SU-DHL-6 (cell line): ENCODE results near the gene ZNF487.
A peak's percentile ranks its signal among the peaks of the same experiment; 100 is the strongest.
"Not testable (repeated sequence)": the region's sequence is repeated elsewhere in the genome, so short reads cannot be mapped to it uniquely, and the experiment has no call there.

Source experiments
- H2AFZ ChIP-seq: fragments of 200-600 bp; sonication (generic); 2 replicates; pipeline ENCODE4 v1.6.1; 2014; ENCODE audit warnings: low read depth, mild to moderate bottlenecking, moderate library complexity, mixed read lengths, antibody characterized with exemption, low read length; ENCODE audit not compliant: severe bottlenecking
- H3F3A ChIP-seq: fragments of 200-600 bp; shearing (Covaris generic); 2 replicates; pipeline ENCODE4 v1.6.0; 2016; ENCODE audit warnings: antibody characterized with exemption, mild to moderate bottlenecking; ENCODE audit not compliant: insufficient read depth
- H3K27ac ChIP-seq: fragments of 200-600 bp; sonication (generic); 2 replicates; pipeline ENCODE4 v1.5.1; 2016; ENCODE audit warnings: low read depth, mild to moderate bottlenecking, low read length, moderate library complexity, mixed read lengths
- H3K27me3 ChIP-seq: fragments of 200-600 bp; sonication (generic), shearing (Covaris generic); 2 replicates; pipeline ENCODE4 v1.6.0; 2014; ENCODE audit warnings: mild to moderate bottlenecking, low read length
- H3K36me3 ChIP-seq: fragments of 200-600 bp; sonication (generic); 2 replicates; pipeline ENCODE4 v1.6.1; 2014; ENCODE audit warnings: mild to moderate bottlenecking, low read length, mixed read lengths
- H3K4me2 ChIP-seq: fragments of 300-600, 200-600 bp; shearing (Covaris generic), sonication (generic); 2 replicates; pipeline ENCODE4 v1.6.0; 2014; ENCODE audit warnings: low read length, low read depth, mild to moderate bottlenecking; ENCODE audit not compliant: poor library complexity, severe bottlenecking
- H3K4me3 ChIP-seq: fragments of 200-600 bp; sonication (generic); 2 replicates; pipeline ENCODE4 v1.5.1; 2014; ENCODE audit warnings: antibody characterized with exemption, low read length, mild to moderate bottlenecking, mixed read lengths; ENCODE audit not compliant: insufficient read depth, poor library complexity, severe bottlenecking
- H3K79me2 ChIP-seq: fragments of 200-600 bp; sonication (generic); 2 replicates; pipeline ENCODE4 v1.6.1; 2014; ENCODE audit warnings: mild to moderate bottlenecking, low read length, moderate library complexity; ENCODE audit not compliant: insufficient read depth
- H3K9ac ChIP-seq: fragments of 200-600 bp; sonication (generic); 2 replicates; pipeline ENCODE4 v1.7.0; 2014; ENCODE audit warnings: mild to moderate bottlenecking, low read length
- H3K9me2 ChIP-seq: fragments of 200-600 bp; sonication (generic); replicated peaks from 2 replicates; pipeline ENCODE4 v1.6.1; 2014; ENCODE audit warnings: low read length; ENCODE audit not compliant: insufficient read depth
- H3K9me3 ChIP-seq: fragments of 200-600 bp; sonication (generic); 2 replicates; pipeline ENCODE4 v1.6.1; 2014; ENCODE audit warnings: low read length, mixed read lengths; ENCODE audit not compliant: insufficient read depth
- H4K20me1 ChIP-seq: fragments of 200-600 bp; sonication (generic); 2 replicates; pipeline ENCODE4 v1.6.1; 2014; ENCODE audit warnings: low read depth, mild to moderate bottlenecking, antibody characterized with exemption, low read length, moderate library complexity, mixed read lengths
- EZH2phosphoT487 ChIP-seq: fragments of 200-600 bp; sonication (generic), shearing (Covaris generic); conservative IDR thresholded peaks from 2 replicates; pipeline ENCODE4 v1.6.1; 2018; ENCODE audit warnings: mild to moderate bottlenecking, antibody characterized with exemption, low read length, moderate library complexity, mixed read lengths
- TF ChIP-seq, protein P1 (sequence below): fragments of 200-600 bp; sonication (generic); IDR thresholded peaks from one replicate; pipeline ENCODE4 v1.5.1; 2017; ENCODE audit warnings: antibody characterized with exemption, mild to moderate bottlenecking, low read length, moderate library complexity; ENCODE audit not compliant: insufficient read depth, poor library complexity, severe bottlenecking

ZNF487 gene

DNA sequence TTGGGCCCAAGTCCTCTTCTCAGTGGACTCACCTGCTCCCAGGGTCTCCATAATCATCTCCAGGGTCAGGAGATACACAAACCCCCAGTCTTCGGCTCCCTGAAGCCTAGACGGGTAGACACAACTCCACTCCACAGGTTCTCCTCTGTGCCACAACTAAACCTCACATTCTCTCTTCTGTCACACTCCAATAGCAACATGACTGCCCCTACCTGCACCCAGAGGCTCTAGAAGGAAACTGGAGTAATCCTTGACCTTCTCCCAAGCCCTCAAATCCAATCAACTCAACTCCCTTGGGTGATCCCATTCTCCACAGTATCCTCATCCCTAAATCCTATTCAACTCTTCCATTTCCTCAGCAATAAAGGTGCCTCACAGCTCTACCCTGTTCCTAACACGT lies 44.2 kb upstream of the ZNF487 start:
- peaks cover 59% of the 10 kb centered on the region for H3K36me3 ChIP-seq
- H3F3A ChIP-seq: peaks cover 62% of the 10 kb centered on the region
- peaks cover 90% of the 10 kb centered on the region for H3K79me2 ChIP-seq

DNA sequence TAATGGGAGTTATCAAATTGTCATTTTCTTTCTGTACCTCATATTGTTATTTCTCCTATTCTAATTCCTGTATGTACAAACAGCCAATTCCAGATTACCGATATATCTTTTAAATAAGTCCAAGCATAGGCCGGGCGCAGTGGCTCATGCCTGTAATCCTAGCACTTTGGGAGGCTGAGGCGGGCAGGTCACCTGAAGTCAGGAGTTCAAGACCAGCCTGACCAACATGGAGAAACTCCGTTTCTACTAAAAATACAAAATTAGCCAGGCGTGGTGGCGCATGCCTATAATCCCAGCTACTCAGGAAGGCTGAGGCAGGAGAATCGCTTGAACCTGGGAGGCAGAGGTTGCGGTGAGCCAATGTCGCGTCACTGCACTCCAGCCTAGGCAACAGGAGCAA lies 43.7 kb upstream of the ZNF487 start:
- H3K4me2 ChIP-seq: not testable (repeated sequence)

More for the DNA sequence above, 44.2 kb upstream of the ZNF487 start:
- H3K9me2 ChIP-seq: no peaks in the 10 kb centered on the region
- H3K4me3 ChIP-seq: no peak overlapping the region
- TF ChIP-seq, protein P1, sequence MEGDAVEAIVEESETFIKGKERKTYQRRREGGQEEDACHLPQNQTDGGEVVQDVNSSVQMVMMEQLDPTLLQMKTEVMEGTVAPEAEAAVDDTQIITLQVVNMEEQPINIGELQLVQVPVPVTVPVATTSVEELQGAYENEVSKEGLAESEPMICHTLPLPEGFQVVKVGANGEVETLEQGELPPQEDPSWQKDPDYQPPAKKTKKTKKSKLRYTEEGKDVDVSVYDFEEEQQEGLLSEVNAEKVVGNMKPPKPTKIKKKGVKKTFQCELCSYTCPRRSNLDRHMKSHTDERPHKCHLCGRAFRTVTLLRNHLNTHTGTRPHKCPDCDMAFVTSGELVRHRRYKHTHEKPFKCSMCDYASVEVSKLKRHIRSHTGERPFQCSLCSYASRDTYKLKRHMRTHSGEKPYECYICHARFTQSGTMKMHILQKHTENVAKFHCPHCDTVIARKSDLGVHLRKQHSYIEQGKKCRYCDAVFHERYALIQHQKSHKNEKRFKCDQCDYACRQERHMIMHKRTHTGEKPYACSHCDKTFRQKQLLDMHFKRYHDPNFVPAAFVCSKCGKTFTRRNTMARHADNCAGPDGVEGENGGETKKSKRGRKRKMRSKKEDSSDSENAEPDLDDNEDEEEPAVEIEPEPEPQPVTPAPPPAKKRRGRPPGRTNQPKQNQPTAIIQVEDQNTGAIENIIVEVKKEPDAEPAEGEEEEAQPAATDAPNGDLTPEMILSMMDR: no peak
- no peak for TF ChIP-seq EZH2phosphoT487
- no peaks in the 10 kb centered on the region for H3K27me3 ChIP-seq
- H3K9me3 ChIP-seq: no peaks in the 10 kb centered on the region
- H2AFZ ChIP-seq: no peak overlapping the region
- H3K27ac ChIP-seq: no peak overlapping the region
- H3K9ac ChIP-seq: no peak overlapping the region
- no peak overlapping the region for H3K4me2 ChIP-seq
- H4K20me1 ChIP-seq: peaks cover 59% of the 10 kb centered on the region

DNA sequence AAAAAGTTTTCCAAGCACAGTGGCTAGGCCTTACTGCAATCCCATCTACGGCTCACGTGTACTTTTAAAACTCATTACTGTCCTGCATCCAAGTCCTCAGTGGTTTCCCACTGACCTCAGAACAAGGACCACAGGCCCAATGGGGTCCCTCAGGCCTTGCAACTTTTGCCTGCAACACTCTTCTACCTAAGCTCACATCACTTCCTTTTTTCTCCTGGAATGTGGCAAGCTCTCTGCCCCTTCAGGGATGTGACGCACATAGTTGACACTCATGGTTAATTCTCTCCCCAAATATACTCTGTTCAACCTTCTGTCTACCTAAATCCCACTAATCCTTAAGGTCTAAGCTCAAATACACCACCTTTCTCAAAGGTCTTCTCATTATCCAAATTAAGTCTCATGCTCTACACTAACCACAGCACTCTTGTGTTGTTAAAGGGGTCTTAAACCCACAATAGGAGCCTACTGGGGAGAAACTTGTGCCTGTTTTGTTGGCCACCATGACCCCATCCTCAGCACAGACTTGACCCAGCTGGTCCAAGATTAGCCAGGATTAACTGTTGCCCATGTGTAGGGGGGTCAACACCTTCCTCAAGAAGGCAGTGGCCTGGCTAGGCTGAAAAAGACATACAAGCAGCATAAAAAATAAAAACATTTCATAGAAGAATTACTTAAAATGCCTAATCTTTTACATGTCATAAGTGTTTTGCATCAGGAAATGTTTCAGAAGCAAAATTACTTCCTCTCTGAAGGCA lies 43.1 kb upstream of the ZNF487 start:
- H3F3A ChIP-seq: peaks cover 61% of the 10 kb centered on the region
- no peak overlapping the region for H3K4me3 ChIP-seq
- no peak overlapping the region for H2AFZ ChIP-seq
- H3K4me2 ChIP-seq: no peak overlapping the region
- H3K79me2 ChIP-seq: peaks cover 97% of the 10 kb centered on the region
- H4K20me1 ChIP-seq: peaks cover 49% of the 10 kb centered on the region
- H3K36me3 ChIP-seq: peaks cover 50% of the 10 kb centered on the region
- no peak for TF ChIP-seq EZH2phosphoT487
- TF ChIP-seq, protein P1: no peak
- H3K9ac ChIP-seq: no peak overlapping the region
- no peaks in the 10 kb centered on the region for H3K27me3 ChIP-seq
- no peaks in the 10 kb centered on the region for H3K9me3 ChIP-seq
- no peaks in the 10 kb centered on the region for H3K9me2 ChIP-seq
- peak overlapping the region; percentile 5; the same call in 1 of the 2 replicates for H3K27ac ChIP-seq

More for the DNA sequence above, 43.7 kb upstream of the ZNF487 start:
- Histone ChIP-seq H4K20me1 (peaks cover 54% of the 10 kb centered on the region), H3F3A (peaks cover 62% of the 10 kb centered on the region), H3K79me2 (peaks cover 94% of the 10 kb centered on the region), H3K36me3 (peaks cover 55% of the 10 kb centered on the region)
- not testable (repeated sequence) for H3K4me3 ChIP-seq, H3K27ac ChIP-seq, H3K27me3 ChIP-seq, H3K9me2 ChIP-seq, H3K9me3 ChIP-seq, H2AFZ ChIP-seq, H3K9ac ChIP-seq

DNA sequence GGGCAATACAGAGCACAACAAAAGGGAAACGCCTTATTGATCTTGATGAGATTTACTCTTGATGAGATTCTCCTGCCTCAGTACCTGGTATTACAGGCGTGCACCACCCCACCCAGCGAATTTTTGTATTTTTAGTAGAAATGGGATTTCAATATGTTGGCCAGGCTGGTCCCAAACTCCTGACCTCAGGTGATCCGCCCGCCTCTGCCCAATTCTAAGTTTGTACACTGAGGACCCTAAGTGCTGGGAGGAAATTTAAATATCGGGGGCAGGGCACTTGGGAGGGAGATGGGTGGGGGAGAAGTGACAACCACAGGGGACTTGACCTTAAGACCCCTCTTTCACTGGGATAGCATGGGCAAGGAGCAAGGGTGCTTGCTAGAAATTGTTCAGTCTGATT lies 42.0 kb upstream of the ZNF487 start:
- peak overlapping the region; percentile 78 for H3K4me2 ChIP-seq
- H3K27ac ChIP-seq: peak overlapping the region; percentile 90; the same call in 1 of the 2 replicates
- no peaks in the 10 kb centered on the region for H3K27me3 ChIP-seq
- H3K36me3 ChIP-seq: peaks cover 48% of the 10 kb centered on the region
- peaks cover 97% of the 10 kb centered on the region for H3K79me2 ChIP-seq
- H2AFZ ChIP-seq: no peak overlapping the region
- H3K9ac ChIP-seq: peak overlapping the region; percentile 99
- TF ChIP-seq, protein P1: no peak
- H3K4me3 ChIP-seq: no peak overlapping the region
- H3K9me2 ChIP-seq: no peaks in the 10 kb centered on the region
- peaks cover 42% of the 10 kb centered on the region for H4K20me1 ChIP-seq
- peaks cover 61% of the 10 kb centered on the region for H3F3A ChIP-seq
- no peaks in the 10 kb centered on the region for H3K9me3 ChIP-seq
